ENCODE measurements around the gene PFAS.

The PFAS gene

DNA sequence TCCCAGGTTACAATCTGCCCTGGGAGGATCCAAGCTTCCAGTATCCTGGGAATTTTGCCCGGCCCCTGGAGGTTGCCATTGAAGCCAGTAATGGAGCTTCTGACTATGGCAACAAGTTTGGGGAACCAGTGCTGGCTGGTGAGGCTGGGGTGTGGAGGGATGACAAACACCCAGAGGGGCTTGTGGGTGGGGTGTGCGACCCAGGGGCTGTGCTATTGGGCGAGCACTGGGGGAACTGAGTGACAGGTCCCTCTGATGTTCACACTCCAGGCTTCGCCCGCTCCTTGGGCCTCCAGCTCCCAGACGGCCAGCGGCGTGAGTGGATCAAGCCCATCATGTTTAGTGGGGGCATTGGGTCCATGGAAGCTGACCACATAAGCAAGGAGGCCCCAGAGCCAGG lies 8.7 kb downstream of the PFAS start:
- no peak overlapping the region for H3K4me3 ChIP-seq (ENCODE audit: low read depth, low read length)
- TF ChIP-seq, protein P1, sequence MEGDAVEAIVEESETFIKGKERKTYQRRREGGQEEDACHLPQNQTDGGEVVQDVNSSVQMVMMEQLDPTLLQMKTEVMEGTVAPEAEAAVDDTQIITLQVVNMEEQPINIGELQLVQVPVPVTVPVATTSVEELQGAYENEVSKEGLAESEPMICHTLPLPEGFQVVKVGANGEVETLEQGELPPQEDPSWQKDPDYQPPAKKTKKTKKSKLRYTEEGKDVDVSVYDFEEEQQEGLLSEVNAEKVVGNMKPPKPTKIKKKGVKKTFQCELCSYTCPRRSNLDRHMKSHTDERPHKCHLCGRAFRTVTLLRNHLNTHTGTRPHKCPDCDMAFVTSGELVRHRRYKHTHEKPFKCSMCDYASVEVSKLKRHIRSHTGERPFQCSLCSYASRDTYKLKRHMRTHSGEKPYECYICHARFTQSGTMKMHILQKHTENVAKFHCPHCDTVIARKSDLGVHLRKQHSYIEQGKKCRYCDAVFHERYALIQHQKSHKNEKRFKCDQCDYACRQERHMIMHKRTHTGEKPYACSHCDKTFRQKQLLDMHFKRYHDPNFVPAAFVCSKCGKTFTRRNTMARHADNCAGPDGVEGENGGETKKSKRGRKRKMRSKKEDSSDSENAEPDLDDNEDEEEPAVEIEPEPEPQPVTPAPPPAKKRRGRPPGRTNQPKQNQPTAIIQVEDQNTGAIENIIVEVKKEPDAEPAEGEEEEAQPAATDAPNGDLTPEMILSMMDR (conservative IDR thresholded peaks at IDR 0.05; ENCODE audit: low read depth, low read length), result no peak
- DNase-seq (ENCODE audit: low read depth), result no peak

DNA sequence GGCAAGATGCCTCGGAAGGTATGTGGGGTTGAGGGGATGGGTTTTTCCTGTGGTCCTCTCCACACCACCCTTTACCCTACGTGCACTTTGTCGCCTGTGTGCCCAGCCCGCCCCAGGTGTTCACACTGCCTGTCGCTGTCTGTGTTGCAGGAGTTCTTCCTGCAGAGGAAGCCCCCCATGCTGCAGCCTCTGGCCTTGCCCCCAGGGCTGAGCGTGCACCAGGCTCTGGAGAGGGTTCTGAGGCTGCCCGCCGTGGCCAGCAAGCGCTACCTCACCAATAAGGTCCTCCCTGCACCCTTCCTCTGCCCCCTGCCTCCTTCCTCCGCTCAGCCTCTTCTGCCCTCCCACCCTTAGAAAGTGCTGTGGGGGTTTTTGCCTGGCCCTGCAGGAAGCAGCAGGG lies 15.2 kb downstream of the PFAS start:
- TF ChIP-seq, protein P1 (conservative IDR thresholded peaks at IDR 0.05; ENCODE audit: low read depth, low read length), result no peak
- no peak for DNase-seq (ENCODE audit: low read depth)
- no peak overlapping the region for H3K4me3 ChIP-seq (ENCODE audit: low read depth, low read length)

DNA sequence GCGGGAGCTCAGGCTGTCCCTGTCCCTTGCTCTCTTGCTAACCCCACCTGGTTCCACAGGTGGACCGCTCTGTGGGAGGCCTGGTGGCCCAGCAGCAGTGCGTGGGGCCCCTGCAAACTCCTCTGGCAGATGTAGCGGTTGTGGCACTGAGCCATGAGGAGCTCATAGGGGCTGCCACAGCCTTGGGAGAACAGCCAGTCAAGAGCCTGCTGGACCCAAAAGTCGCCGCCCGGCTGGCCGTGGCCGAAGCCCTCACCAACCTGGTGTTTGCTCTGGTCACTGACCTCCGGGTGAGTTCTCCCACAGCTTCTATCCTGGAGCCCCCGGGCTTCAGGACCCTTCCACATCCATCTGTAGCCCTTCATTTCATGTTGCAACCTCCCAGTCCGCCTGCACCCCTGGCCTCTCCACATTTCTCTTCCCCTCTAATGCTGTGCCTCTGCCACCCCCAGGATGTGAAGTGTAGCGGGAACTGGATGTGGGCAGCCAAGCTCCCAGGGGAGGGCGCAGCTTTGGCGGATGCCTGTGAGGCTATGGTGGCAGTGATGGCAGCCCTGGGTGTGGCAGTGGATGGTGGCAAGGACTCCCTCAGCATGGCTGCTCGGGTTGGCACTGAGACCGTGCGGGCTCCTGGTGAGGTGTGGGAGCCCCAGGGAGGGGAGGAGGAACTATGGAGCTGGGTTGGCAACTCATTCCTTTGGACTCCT lies 15.9 kb downstream of the PFAS start:
- H3K4me3 ChIP-seq (ENCODE audit: low read depth, low read length), result no peak overlapping the region
- no peak for DNase-seq (ENCODE audit: low read depth)
- TF ChIP-seq, protein P1 (conservative IDR thresholded peaks at IDR 0.05; ENCODE audit: low read depth, low read length), result no peak

DNA sequence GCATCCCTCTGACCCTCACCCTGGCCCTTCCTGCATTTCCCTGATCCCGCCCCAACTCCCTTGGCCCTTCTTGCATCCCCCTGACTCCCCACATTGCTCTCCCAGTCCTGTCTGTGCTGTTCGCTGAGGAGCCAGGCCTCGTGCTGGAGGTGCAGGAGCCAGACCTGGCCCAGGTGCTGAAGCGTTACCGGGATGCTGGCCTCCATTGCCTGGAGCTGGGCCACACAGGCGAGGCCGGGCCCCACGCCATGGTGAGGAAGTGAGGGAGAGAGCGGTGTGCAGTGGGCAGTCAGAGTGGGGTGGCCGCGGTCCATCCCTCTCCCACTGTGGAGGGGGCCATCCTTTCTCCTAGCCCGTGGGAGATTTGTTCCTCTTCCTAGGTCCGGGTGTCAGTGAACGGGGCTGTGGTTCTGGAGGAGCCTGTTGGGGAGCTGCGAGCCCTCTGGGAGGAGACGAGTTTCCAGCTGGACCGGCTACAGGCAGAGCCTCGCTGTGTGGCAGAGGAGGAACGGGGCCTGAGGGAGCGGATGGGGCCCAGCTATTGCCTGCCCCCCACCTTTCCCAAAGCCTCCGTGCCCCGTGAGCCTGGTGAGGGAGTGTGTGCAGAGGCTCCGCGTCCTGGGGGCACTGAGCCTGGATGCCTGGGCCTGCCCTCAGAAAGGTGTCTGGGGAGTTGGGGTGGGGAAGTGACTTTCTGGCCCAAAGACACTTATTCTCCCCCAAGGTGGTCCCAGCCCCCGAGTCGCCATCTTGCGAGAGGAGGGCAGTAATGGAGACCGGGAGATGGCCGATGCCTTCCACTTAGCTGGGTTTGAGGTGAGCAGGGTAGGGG lies 17.8 kb downstream of the PFAS start:
- TF ChIP-seq, protein P1 (conservative IDR thresholded peaks at IDR 0.05; ENCODE audit: low read depth, low read length), result no peak
- no peak overlapping the region for H3K4me3 ChIP-seq (ENCODE audit: low read depth, low read length)

DNA sequence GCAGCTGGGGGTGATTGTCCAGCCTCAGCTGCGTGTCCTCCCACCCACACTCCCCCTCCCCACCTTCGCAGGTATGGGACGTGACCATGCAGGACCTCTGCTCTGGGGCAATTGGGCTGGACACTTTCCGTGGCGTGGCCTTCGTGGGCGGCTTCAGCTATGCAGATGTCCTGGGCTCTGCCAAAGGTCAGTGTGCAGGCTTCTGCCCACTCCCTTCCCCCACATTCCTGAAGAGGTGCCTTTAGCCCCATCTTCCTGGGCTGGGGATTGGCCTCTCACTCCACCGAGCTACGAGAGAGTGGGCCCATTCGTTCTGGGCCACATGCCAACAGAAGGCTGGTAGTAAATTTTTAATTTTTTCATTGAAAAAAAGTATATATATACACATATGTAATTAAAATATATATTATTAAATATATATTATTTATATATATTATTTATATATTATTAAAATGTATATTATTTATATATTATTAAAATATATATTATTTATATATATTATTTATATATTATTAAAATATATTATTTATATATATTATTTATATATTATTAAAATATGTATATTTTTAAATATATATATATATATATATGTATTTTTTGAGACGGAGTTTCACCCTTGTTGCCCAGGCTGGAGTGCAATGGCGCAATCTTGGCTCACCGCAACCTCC lies 18.5 kb downstream of the PFAS start:
- TF ChIP-seq, protein P1 (conservative IDR thresholded peaks at IDR 0.05; ENCODE audit: low read depth, low read length), result no peak
- H3K4me3 ChIP-seq (ENCODE audit: low read depth, low read length), result no peak overlapping the region
- no peak for DNase-seq (ENCODE audit: low read depth)

More for the DNA sequence above, 17.8 kb downstream of the PFAS start:
- no peak for DNase-seq (ENCODE audit: low read depth)

DNA sequence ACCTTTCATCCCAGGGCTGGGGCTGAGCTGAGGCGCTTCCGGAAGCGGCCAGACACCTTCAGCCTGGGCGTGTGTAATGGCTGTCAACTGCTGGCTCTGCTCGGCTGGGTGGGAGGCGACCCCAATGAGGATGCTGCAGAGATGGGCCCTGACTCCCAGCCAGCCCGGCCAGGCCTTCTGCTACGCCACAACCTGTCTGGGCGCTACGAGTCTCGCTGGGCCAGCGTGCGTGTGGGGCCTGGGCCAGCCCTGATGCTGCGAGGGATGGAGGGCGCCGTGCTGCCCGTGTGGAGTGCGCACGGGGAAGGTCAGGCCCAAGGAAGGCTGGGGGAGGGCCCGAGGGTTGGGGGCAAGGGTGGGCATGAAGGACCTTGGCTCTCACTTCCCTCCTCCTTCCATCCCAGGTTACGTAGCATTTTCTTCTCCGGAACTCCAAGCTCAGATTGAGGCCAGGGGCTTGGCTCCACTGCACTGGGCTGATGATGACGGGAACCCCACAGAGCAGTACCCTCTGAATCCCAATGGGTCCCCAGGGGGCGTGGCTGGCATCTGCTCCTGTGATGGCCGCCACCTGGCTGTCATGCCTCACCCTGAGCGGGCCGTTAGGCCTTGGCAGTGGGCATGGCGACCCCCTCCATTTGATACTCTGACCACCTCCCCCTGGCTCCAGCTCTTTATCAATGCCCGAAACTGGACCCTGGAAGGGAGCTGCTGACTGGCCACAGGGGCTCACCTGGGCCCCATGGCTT lies 19.6 kb downstream of the PFAS start:
- H3K4me3 ChIP-seq (ENCODE audit: low read depth, low read length), result no peak overlapping the region
- no peak for DNase-seq (ENCODE audit: low read depth)
- TF ChIP-seq, protein P1 (conservative IDR thresholded peaks at IDR 0.05; ENCODE audit: low read depth, low read length), result no peak

Measured in choroid plexus epithelial cell (primary cell).